ENCODE results near the gene PLA2G4A. TPM values are rescaled to one million over a fixed set of nuclear protein-coding genes. Genes with fewer than 3 reads are reported as not detected.

PLA2G4A gene
- total RNA-seq, 2 experiments from 2014 or later = 0.11 TPM; not detected in 1

GRCh38 chr1:186811892-186812291, 16.9 kb upstream of the PLA2G4A start:
- DNase-seq (no peak), ATAC-seq (no peak)
- no peak overlapping the region for H3K4me3 Mint-ChIP-seq
- ChIA-PET POLR2A (no interaction called here), CTCF (no interaction called here)
- intact Hi-C loops (cut with micrococcal nuclease) = no loop called here
- no peaks in the 10 kb centered on the region for H3K4me1 Mint-ChIP-seq (ENCODE audit: low read depth)
- H3K27me3 Mint-ChIP-seq = no peaks in the 10 kb centered on the region
- H3K27ac Mint-ChIP-seq = no peak overlapping the region
- no peaks in the 10 kb centered on the region for H3K9me3 Mint-ChIP-seq
- H3K36me3 Mint-ChIP-seq (ENCODE audit: low read depth) = no peaks in the 10 kb centered on the region
- no peak for TF ChIP-seq CTCF (IDR thresholded peaks at IDR 0.05)

- CTCF ChIA-PET = no interaction called here
- H3K4me1 Mint-ChIP-seq (ENCODE audit: low read depth) = no peaks in the 10 kb centered on the region
- no peak overlapping the region for H3K27ac Mint-ChIP-seq
These were observed 16.2 kb upstream of the PLA2G4A start for GRCh38 chr1:186812570-186812969.

GRCh38 chr1:186813420-186813819, 15.3 kb upstream of the PLA2G4A start:
- TF ChIP-seq CTCF (IDR thresholded peaks at IDR 0.05) = no peak
- Mint-ChIP-seq H3K9me3 (no peaks in the 10 kb centered on the region), H3K27me3 (peaks cover 4% of the 10 kb centered on the region), H3K4me1 (ENCODE audit: low read depth) (no peaks in the 10 kb centered on the region), H3K27ac (no peak overlapping the region), H3K4me3 (no peak overlapping the region), H3K36me3 (ENCODE audit: low read depth) (no peaks in the 10 kb centered on the region)
- ATAC-seq = no peak
- intact Hi-C loops (cut with micrococcal nuclease) = no loop called here
- ChIA-PET POLR2A (no interaction called here), CTCF (no interaction called here)
- DNase-seq = no peak

More at GRCh38 chr1:186812570-186812969, 16.2 kb upstream of the PLA2G4A start:
- ATAC-seq = no peak
- H3K36me3 Mint-ChIP-seq (ENCODE audit: low read depth) = no peaks in the 10 kb centered on the region
- no peak overlapping the region for H3K4me3 Mint-ChIP-seq
- POLR2A ChIA-PET = no interaction called here
- H3K27me3 Mint-ChIP-seq = no peaks in the 10 kb centered on the region
- DNase-seq = no peak
- no peak for TF ChIP-seq CTCF (IDR thresholded peaks at IDR 0.05)
- intact Hi-C loops (cut with micrococcal nuclease) = no loop called here
- H3K9me3 Mint-ChIP-seq = no peaks in the 10 kb centered on the region

GRCh38 chr1:186819126-186819525, 9.6 kb upstream of the PLA2G4A start:
- Mint-ChIP-seq H3K27ac (no peak overlapping the region), H3K27me3 (peaks cover 6% of the 10 kb centered on the region), H3K9me3 (no peaks in the 10 kb centered on the region), H3K4me1 (ENCODE audit: low read depth) (no peaks in the 10 kb centered on the region), H3K4me3 (no peak overlapping the region), H3K36me3 (ENCODE audit: low read depth) (no peaks in the 10 kb centered on the region)
- ChIA-PET CTCF (no interaction called here), POLR2A (no interaction called here)
- DNase-seq = no peak
- intact Hi-C loops (cut with micrococcal nuclease) = no loop called here
- TF ChIP-seq CTCF (IDR thresholded peaks at IDR 0.05) = no peak
- no peak for ATAC-seq

- POLR2A ChIA-PET = no interaction called here
- no peak for TF ChIP-seq CTCF (IDR thresholded peaks at IDR 0.05)
- CTCF ChIA-PET = no interaction called here
- H3K9me3 Mint-ChIP-seq = no peaks in the 10 kb centered on the region
- ATAC-seq (no peak), DNase-seq (no peak)
- peaks cover 6% of the 10 kb centered on the region for H3K27me3 Mint-ChIP-seq
- H3K27ac Mint-ChIP-seq = no peak overlapping the region
- intact Hi-C loops (cut with micrococcal nuclease) = no loop called here
- no peak overlapping the region for H3K4me3 Mint-ChIP-seq
- H3K36me3 Mint-ChIP-seq (ENCODE audit: low read depth) = no peaks in the 10 kb centered on the region
- H3K4me1 Mint-ChIP-seq (ENCODE audit: low read depth) = no peaks in the 10 kb centered on the region
These were observed 9.2 kb upstream of the PLA2G4A start for GRCh38 chr1:186819563-186819962.

Measured in activated CD8-positive, alpha-beta T cell treated with anti-CD3 and anti-CD28 coated beads for 36 hours (primary cell).